RKO (cell line): Measurements from ENCODE around the gene UNC5C.

Source experiments
- DNase-seq: peaks from one replicate; pipeline ENCODE4 v3.0.0-alpha.2; 2016; ENCODE audit warnings: low spot score

Gene UNC5C

DNA sequence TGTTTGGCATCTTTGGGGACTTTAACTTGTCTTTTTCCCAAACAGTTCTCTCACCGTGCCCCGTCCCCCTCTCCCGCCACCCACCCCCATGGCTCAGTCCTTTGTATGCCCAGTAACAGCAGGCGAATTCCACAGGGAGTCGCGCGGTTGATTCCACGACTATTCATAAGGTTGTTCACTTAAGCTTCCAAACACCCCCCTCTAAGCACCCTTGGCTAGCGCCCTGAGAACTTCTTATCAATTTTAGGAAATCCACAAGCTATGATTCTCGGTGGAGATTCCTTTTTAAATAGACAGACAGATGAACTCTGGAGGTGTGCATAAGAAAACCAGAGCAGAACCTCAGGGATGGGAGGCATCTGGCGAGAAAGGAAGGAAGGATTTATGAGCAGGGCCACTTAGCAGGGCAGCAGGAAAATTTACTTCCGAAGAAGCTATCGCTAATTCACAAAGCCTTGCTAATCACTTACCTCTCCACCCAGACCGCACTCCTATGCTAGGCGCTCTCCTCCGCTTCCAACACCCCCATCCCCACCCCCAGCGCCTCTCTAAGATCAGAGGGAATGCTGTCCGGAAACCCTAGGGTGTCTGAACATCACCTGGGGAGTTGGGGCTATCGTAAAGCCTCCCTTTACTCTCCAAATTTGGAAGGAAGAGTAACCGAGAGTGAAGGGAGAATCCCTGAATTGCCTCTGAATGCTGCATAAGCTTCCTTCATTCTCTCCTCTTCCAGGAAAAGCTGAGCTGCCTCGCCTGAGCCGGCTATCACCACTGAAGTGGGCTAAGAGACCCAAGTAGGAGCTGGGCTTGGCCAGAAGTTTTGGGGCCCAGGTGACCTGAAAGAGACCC is 1.7 kb downstream of the UNC5C start:
- no peak for DNase-seq

GRCh38 chr4:95546221-95546620 is 2.6 kb downstream of the UNC5C start:
- no peak for DNase-seq

- DNase-seq: no peak
Measured at GRCh38 chr4:95545546-95545945, 3.2 kb downstream of the UNC5C start.

GRCh38 chr4:95544113-95545103 is 4.4 kb downstream of the UNC5C start:
- DNase-seq: no peak

GRCh38 chr4:95541889-95542607 is 6.7 kb downstream of the UNC5C start:
- DNase-seq: no peak

GRCh38 chr4:95541094-95541493 is 7.7 kb downstream of the UNC5C start:
- no peak for DNase-seq

DNA sequence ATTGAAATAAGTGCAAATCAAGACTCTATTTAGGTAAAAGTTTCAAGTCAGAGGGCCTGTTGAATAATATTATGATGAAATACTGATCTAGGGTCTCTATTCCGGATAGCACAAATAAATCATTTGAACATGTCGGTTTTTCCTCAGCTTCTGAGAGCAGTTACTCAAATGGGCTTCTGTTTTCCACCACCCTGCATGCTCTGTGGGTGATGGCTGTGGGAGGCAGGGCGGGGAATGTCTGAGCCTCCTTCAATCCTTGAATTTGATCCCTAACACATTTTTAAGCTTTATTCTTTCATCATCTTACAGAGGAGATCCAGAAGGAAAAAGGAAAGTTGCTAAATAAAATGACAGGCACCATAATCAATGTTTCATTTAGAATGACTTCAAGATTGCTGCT is 8.5 kb downstream of the UNC5C start:
- no peak for DNase-seq

DNA sequence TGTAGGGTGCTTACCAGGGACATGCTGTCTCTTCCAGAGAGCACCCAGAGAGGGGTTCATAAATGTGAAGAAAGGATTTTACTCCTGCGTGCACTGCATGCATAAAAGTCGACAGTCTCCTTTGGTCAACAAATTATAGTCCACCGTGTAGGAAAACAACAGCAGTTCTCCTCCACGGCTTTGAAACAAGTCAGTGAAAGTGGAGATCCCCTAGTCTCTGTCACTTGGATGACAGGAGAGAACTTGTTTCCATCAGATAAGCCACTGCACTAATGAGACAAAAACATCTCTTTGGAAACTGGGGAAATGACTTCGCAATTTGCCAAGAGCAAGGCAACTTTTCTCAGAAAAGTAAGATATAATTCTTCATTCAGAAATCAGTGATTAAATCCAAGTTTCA is 9.7 kb downstream of the UNC5C start:
- DNase-seq: no peak

DNA sequence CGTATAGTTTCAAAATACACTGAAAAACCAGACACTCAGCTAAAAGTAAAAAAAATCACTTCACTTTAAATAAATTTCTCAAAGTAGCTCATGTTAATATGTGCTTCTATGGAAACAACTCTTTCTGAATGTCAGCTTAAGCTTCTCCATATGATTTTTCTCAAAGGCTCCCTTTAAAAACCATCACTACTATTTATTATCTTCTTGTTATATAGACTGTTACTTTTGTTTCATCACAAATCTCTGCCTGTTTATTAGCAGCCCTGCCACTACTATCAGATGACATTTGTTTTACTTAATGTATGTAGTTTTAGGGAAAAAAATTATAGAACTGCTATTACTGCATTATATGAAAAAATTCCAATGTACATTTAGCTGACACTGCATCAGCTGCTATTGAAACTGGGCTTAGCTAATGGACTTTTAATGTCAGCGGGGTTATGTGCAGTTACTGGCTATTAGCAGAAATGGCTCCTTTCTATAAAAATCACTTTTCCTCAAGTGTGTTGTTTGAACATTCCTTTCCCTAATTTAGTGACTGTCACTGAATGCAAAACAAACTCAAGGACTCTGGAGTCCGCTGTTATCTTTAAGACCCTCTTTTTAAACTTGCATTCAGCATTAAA is 10.8 kb downstream of the UNC5C start:
- no peak for DNase-seq

GRCh38 chr4:95537191-95537590 is 11.6 kb downstream of the UNC5C start:
- no peak for DNase-seq

GRCh38 chr4:95536650-95537049 is 12.1 kb downstream of the UNC5C start:
- DNase-seq: no peak

GRCh38 chr4:95535180-95535579 is 13.6 kb downstream of the UNC5C start:
- DNase-seq: no peak

GRCh38 chr4:95534032-95534431 is 14.7 kb downstream of the UNC5C start:
- DNase-seq: no peak

GRCh38 chr4:95533254-95533653 is 15.5 kb downstream of the UNC5C start:
- DNase-seq: no peak

DNA sequence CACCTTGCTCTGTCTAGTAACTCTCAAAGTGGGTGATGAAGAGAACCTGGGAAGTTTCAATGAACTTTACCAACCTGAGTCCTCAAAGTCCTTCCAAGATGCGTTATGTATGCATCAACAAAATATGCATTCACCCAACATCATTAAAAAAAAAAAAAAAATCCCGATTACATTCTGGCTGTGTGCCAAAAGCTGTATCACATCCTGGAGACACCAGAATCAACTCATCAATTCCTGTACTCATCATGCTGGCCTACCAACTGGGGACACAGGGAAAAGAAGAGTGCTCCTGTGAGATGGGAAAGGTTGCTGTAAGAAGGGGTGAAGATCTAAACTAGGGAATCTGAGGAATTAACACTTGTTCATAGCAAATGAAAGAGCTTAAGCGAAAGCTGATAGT is 16.5 kb downstream of the UNC5C start:
- DNase-seq: no peak

DNA sequence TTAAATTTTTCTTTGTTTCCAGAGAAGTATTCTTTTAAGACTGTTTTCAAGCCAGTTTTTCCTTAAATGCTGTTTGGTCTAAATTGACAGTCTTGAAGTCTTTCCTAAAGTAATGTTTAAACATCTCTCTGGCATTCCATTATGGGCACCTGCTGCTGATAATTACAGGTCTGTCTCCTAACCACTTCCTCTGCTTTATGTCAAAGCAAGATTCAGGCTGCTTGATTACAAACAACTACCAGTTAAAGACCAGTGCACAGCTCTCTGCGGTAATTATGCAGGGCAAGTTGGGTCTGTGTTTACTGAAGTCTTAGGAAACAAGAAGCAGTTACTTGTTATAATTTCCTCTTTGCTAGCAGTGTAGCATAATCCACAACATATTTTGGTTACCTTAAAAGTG is 17.6 kb downstream of the UNC5C start:
- no peak for DNase-seq

DNA sequence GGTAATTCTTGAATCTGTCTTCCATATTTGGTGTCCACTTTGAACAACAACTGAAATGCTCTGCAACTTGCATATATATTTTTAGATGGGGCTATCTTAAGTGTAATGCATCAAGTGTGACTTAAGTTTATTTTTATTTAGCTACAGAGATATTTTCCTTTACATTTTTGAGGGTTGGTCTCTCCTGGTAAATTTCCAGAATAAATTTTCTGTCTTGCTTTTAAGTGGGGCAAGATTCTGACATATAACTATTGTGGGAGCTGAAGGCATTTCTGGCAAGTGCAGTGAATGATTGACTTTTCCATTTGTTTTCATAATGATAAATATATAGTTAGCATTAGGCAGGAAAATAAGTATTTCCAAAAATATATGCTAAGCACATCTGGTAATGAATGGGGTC is 18.8 kb downstream of the UNC5C start:
- DNase-seq: no peak

DNA sequence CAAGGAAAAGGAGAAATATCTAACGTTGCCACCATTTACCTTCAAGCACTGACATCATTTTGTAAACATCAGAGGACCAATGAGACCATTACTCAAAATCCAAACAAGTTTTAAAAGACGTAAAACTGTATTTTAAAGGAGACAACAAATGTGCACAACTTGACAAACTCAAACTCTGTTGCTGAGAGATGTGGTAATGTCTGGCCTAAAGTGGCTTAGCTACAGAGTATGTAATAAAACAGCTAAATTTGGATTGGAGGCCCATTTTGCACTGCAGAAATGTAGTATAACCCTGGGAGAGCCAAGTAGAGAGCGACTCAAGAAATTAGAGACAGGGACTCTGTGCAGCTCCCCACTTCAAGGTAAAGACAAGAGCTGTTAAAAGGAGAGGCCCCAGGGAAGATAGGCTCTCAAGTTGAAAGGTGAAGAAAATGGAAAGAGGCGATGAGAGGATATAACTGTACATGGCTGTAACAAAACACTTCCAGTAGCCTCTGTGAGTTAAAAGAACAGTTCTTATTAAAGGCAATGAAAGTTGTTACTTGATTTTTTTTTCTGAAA is 20.3 kb downstream of the UNC5C start:
- DNase-seq: no peak

- DNase-seq: no peak
Measured at GRCh38 chr4:95526075-95526474, 22.7 kb downstream of the UNC5C start.

DNA sequence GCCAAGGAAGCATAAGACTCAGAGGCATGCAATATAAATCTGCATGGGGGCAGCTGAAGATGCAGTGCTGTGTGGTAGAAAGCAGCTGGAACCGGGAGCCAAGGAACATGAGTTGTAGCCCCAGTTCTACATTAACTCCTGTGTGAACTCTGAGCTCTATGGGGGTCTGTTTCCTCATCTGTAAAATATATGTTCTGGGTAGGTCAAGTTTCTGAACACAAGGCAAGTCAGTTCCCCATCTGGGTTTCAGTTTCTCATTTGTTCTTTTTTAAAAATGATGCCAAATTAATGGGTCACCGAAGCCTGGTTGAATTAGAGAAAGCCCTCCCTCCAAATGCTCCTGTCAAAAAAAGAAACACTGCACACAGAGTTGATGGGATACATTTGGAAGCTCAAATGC is 24.0 kb downstream of the UNC5C start:
- no peak for DNase-seq

DNA sequence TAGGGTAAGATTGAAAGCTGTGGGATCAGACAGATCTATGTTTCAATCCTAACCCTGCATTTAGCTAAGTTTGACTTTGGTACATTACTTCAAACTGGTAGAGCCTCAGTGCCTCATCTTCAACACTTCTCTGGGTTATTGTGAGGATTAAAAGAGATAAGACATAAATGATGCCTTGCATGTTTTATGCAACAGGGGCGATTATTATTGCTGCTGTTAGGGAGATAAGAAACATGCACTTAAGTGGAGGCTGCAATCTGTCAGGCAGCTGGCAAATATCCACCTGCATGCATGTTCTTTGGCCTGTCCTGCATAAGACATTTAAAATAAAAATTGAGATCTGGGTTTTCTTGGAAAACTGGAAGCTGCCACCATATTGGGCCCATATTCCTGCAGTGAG is 24.6 kb downstream of the UNC5C start:
- DNase-seq: no peak
